T-helper 22 cell (primary cell): ENCODE data around the gene AK4.

Source experiments
- DNase-seq: peaks from one replicate; pipeline ENCODE4 v3.0.0-alpha.2; 2020; ENCODE audit warnings: low read depth

AK4 gene

DNA sequence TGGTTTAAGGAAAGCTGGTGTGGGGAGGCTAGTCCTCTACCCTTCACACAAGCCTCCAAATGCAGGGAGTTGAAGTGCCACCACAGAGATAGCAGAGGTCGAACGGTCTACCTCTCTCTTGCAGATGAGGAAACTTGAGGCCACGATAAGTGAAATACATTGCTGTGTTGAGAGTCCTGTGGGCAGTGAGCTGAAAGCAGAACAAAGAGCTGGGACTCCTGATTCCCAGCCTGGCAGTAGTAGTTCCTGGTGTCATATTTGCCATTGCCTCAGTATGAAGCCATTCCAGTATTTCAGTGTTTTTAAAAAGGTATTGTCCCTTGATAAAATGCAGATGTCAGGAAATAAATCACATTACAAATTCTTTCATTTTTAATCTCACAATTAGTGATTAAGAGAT, 28.6 kb downstream of the AK4 start:
- no peak for DNase-seq

DNA sequence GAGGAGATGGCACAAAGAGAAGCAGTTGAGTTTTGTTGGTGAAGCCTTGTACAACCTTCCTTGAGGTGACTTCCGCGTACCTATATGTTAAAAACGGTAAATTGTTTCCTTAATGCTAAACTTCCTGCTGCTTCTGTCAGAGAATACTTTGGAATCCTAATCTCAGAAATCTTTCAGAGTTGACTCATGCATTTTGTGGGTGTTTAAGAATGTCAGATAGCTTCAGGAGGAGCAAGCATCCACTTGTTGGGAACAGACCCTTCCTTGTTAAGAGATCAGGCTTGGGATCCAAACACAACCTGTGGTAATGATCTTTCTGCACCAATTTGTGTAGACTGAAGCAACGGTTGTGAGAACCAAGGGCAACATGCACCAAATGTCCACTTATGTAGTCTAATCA, 29.5 kb downstream of the AK4 start:
- DNase-seq: no peak

DNA sequence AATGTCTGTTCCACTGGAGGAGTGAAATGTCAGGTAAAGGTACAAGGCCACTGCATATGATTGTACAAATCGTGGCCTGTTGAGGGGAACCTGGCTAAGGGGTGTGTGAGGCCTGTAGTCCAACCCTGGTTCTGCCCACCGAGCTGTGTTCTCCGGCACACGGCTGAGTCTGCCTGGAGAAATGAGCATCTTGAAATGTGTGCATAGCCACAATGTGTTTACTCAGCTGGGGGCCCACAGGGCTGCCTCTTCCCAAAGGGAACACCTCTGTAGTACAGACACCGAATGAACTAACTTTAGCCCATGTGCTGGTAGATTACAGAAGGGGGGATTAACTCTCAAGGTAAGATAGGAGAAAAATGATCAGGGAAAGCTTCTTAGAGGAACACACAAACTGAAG, 30.2 kb downstream of the AK4 start:
- no peak for DNase-seq

DNA sequence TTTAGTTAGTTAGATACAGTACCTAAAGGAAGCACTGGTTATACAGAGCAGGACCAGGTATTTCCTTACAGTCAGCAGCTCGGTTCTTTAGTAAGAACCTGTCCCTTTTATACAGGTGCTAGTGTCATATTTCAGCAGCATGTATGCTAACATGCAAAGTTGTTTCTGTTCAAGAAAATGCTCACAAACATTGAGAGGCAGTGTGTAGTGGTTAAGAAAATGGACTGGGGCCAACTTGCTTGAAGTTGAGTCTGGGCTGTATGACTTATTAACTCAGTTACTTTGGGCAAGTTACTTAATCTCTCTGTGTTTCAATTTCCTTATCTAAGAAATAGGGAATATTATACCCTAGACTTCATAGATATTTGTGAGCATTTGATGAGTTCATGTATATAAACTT, 31.1 kb downstream of the AK4 start:
- DNase-seq: no peak

DNA sequence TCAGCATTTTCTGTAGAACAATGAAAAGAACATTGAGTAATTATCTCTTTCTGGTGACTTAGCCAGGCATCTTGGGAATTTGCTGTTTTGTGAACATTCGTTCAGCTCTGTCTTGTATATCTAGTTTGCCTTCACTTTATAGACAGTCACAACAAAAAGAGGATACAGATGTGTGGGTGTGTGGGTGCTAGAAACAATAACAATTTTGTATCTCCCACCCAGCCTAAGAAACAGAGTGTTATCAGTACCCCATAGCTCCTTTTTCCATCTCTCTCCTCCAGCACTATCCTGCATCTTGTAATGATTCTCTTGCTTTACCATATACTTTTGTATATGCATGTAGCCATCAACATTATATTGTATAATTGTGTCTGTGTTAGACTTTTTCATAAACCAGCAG, 33.0 kb downstream of the AK4 start:
- DNase-seq: no peak

DNA sequence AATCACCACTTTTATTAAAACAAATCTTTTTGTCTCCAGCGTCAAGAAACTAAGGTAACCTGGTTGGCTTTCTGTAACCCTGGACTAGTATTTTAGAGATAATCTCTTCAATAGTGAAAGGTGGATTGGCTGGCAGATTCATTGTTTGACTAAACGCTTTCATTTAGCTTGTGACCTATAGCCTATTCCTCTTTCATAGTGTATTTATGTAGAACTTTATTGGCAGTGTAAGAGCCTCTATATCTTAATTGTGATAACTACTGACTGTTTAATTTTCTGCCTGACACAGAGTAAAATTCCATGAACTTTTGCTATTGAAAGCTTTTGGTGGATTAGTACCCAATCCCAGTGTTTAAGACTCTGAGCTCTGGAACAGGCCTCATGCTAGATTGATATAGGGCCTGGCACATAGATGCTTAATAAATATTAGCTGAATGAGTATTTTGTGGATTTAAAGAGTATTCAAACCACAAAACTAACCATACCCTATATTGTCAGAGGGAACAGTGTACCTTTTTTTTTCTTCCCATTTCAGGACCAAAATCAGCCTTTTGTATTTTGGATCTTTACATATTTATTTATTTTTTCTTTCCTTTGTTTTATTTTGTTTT, 34.8 kb downstream of the AK4 start:
- DNase-seq: no peak

DNA sequence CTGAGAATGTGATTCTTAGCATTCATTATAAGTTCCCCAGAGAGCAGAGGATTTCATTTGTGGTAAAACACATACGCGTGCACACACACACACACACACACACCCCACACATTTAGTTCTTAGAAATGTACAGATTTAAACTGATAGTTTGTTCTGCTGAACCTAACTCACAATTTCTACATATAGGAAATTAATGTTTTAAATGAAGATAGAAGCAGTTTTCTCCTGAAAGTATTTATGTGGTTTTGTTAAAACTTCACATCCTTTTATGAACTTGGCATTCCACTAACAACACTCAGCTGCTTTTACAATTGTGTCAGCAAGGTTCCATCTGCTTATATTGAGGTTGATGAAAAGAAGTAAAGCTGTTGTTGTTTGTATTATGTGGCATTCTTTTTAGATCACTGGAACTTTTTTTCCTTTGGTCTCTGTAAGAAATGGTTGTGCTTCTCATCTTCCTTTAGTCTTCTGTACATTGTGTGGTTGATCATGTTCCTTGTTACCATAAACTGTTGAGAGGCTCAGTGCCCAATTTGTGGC, 41.6 kb downstream of the AK4 start:
- no peak for DNase-seq

DNA sequence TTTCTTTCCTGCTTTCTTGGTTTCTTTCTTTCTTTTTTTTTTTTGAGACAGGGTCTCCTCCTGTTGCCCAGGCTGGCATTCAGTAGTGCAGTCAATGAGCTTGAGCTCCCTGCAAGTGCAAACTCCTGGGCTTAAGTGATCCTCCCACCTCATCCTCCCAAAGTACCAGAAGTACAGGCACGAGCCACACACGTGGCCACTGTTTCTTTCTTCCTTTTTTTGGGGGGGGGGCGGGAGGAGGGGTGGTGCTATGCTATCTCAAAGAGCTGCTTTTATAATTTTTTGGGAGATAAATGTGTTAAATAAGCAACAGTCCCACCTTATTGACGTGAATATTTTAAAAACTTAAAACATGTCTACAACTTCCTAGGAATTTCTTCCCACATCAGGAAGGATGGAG, 42.2 kb downstream of the AK4 start:
- no peak for DNase-seq

DNA sequence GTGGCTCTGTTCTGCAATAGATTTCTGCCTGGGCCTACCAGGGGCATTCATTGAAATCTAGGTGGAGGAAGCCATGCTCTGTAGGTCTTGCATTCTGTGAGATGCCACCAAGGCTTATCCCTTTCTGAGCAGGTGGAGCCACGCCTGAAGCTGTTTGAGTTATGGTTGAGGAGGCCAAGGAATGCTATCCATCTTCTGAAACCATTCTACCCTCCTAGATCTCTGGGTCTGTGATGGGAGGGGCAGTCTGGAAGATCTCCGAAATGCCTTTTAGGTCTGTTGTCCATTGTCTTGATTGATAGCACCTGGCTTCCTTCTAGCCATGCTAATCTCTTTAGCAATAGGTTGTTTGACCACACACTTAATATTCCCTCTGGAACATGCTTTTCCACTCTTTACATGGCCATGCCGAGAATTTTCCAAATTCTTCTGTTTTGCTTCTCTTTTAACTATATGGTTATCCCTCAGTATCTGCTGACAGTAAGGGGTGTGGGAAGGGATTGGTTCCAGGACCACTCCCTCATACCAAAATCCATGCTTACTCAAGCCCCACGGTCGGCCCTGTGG, 45.2 kb downstream of the AK4 start:
- DNase-seq: no peak

DNA sequence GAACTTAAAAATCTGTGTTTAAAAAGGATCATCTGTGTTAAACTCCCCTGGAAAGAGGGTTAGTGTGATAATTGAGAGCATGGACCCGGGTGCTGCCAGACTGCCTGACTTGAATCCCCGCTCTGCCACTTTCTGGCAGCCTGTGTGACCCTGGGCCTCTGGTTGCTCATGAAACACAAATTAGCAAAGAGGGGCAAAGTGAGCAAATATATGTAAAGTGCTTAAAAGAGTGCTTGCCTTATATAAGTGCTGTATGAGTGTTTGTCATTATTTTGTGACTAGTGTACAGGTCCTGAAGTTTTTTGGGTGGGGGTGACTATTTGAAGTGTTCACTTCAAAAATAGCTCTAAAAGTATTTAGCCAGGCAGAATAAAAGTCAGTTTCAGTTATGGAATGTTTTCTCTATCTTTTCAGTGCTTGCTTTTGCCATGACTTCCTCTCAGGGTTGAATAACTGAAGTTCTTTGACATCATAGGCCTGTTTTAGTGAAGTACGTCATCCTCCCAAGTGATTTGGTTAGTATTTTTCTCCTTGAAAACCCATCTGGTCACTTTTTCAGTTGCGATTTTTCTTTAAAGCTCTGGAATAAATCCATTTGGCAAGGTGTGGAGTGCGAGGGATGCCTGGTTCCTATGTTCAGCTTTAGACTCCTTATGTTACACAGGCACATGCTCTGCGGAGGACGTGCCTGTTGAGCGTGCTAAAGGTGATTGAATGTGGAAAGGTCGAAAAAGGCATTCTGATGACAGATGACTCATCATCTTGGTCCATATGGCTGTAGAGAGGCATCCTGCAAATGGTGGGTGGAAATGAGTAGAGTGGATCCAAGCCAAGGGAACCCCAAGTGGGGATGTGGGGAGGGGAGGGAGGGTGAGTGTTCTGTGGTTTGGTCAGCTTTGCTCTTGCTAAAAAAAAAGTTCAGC, 47.8 kb downstream of the AK4 start:
- no peak for DNase-seq

DNA sequence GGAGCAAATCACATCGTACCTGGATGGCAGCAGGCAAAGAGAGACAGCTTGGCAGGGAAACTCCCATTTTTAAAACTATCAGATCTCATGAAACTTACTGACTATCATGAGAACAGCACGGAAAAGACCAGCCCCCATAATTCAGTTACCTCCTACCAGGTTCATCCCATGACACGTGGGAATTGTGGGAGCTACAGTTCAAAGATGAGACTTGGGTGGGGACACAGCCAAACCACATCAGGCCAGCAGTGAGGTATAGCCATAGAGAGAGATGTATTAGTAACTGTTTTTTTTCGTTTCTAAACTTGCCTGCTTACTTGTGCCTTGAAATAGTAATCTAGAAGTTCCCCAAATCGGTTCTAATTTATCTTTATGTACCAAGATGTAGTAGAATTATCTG, 48.9 kb downstream of the AK4 start:
- DNase-seq: no peak

DNA sequence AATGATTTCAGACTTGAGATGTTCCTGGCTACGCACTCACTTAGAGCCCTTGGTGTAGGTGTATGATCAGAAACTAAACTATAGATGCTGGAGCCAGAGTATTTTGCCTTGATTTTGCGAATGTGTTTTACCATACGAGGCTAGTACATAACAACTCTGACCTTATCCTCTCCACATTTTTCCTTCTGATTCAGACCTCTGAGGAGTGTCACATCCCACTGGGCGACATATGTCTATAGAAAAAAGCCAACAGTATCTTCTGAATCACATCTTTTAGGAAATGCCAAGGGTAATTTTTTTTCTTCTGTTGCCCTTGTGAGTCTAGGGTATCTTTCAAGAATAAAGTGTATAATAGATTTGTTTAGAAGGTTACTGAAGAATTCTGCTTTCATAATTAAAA, 49.6 kb downstream of the AK4 start:
- no peak for DNase-seq

DNA sequence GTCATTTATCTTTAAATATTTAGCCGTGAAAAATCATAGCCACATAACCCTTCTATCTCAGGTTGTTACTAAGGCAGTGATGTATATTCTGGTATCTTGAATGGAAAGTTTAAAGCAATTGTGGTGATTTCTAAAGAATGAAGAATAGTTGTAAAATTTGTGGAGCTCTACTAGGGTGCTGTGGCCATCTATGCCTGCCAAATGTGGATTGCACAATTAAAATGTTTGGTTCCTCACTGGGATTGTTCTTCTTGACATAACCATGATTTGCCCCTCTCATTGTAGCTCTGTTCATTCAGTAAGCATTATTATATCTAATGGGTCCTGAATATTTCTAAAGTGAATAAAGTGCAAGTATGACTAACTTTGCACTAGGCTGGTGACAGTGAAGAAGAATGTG, 50.1 kb downstream of the AK4 start:
- DNase-seq: no peak

DNA sequence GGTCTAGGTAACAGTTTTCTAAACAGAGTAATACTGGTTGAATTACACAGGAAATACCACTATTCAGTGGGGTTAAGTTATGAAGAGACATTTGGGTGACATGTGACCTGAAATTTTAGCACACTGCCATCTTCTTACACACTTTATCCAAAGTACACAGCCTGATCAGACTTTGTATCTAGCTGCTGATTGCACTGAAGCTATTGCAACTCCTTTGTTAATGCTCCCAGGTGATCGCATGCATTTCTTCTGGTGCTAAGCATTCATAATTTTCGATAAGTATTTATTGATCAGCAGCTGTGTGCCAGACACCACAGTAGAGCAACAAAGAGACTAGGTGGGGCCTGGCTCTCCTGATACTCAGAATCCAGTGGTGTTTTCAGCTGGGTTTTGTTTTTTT, 52.4 kb downstream of the AK4 start:
- DNase-seq: no peak

DNA sequence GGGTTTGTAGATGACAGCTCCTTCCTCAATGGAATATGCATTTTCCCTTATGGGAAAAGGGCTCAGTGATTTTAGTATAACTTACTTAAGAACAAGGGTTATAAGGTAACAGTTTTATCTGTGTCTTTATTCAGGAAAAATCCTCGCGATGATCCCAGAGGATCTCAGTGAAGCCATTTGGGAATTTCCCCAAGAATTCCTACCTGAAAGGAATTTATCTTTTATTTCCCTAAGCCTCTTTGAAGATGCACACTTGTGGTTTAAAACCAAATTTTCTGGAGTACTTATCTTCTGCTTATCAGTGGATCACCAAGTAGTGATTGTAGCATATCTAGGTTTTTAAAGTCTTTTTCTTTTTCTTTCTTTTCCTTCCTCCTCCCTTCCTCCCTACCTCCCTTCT, 58.8 kb downstream of the AK4 start:
- DNase-seq: no peak

DNA sequence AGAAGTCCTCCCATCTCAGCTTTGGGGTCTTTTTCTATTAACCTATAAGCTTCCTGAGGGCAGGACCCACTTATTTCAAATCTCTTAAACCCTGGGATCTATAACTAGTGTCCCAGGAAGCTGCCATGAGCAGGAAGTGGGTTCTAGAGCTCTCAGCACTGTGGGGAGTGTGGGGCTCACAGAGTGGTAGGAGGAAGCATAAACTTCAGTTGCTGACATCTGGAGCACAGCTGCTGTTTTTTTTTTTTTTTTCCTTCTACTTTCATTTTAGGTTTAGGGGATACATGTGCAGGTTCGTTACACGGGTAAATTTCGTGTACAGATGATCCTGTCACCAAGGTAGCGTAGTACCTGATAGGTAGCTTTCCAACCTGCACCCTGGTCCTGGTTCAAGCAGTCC, 59.3 kb downstream of the AK4 start:
- no peak for DNase-seq

DNA sequence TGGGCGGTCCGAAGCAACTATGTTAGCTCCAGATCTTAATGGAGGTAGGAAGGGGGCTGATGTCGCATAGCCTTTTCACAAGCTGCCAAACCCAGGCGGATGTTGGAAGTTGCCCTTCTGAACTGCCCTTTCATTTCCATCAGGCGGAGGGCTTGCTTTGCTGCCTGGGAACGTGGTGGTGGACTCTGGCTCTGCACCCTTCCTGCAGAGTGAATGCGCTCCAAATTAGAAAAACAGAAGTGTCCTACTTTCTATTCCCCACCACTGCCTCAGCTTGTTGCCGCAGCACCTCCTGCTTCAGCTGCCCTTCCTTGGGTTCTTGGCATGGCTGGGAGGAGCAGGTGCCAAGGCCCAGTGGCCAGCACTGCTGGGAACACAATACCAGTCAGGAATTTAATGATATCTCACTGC, 60.6 kb downstream of the AK4 start:
- DNase-seq: no peak

DNA sequence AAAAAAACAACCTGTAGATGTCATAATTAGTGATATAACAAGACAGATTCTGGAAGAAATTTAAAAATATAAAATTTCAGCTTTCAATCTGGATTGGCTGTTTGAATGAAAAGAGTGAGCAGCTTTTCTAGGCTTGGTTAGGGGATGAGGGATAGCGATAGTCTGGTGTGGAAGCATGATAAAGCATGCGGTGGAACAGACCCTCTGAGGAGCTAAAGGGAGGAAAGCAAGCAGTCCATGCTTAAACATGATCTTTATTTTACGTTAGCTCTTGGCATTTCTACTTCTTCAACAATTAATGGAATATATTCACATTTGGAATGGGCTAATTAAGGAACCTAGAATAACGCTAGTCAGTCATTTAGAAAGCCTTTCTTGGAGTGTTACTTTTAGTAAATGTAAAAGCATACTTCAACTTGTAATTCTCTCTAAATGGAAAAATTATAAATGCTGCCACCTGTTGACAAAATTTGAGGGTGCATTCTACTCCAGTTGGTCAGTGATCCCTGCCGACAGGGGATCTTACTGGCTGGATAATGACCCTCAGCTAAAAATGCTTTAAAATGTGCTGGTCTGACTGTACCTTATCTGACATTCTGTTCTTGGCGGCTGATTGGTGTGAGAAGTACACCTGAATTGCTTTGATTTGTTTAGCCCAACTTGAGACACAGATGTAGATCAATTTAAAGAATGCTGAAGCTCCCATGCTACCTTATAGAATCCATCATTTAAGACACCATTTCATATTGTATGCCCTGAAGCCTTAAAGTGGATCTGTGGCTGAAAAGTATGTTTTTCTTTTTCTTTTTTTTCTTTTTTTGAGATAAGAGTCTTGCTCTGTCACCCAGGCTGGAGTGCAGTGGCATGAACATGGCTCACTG, 61.2 kb downstream of the AK4 start:
- no peak for DNase-seq

DNA sequence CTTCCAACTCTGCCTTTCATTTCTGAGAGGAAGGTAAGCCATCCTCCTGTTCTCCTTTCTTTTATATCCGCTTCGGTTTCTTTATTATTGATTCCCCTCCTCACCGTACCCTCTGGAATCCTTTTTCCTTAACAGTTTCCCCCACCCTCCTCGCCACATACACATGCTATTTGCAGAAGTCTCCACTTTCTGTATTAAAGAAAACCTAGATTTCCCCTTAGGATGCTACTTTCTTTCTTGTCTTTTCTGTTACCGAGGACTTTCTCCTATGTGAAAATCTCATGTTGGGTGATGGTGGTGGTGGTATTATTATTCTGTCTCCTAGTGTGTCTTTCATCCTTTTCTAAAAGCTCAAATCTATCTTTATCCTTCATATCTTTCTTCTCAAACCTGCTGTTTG, 62.3 kb downstream of the AK4 start:
- no peak for DNase-seq

DNA sequence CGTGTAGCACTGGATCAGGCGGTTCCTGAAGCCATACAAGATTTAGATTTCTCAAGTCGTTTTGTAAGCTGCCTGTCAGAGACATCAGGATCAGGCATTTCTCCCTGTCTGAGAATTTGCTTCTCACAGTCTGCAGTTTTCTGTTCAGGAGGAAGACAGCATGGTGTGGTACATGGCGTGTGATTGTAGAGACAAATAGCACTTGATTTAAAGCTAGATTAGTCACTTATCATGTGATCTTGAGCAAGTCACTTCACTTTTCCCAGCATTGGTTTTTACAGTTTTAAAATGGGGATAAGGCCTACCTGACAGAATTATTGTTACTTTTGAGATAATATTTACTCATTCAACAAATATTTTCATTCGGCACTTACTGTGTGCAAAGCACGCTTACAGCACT, 63.3 kb downstream of the AK4 start:
- no peak for DNase-seq

DNA sequence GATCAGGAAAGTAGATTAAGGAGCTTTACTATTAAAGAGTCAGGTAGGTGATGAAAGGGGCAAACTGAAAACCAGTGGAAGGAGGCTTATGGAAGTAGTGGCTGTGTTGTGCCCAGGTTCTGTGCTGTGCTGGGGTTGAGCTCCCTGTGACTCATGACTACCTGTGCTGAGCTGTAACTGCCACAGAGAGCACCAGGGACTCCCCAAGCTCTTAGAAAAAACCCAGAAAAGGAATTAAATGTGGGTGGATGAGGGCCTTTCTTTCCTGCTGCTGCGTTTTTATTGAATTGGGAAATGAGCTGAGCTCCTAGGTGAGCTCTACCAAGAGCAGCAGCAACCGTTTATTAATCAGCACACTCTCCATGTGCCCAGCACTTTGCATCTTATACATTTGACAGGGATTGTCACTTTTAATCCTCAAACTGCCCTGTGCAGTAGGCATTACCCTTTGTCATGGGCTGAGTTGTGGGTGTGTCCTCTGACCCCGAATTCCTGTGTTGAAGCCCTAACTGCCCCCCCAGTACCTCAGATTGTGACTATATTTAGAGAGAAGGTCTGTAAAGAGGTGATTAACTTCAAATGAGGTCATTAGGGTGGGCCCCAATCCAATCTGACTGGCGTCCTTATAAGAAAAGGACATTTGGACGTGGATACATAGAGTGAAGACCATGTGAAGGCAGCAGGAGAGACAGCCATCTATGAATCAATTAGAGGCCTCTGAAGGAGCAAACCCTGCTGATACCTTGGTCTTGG, 65.4 kb downstream of the AK4 start:
- DNase-seq: no peak
